ENCODE measurements around the gene TM9SF4. TPM values are rescaled to one million over a fixed set of nuclear protein-coding genes. Genes with fewer than 3 reads are reported as not detected.
A peak's percentile ranks its signal among the peaks of the same experiment; 100 is the strongest.

Gene TM9SF4
- total RNA-seq, 1 donor from 2014 or later, result 76.8 TPM

GRCh38 chr20:32205110-32205842 is 95.8 kb downstream of the TM9SF4 start:
- peaks cover 3% of the 10 kb centered on the region for H3K36me3 Mint-ChIP-seq (ENCODE audit: low read depth)
- H3K9me3 Mint-ChIP-seq, result no peaks in the 10 kb centered on the region
- no peaks in the 10 kb centered on the region for H3K27me3 Mint-ChIP-seq (ENCODE audit: low read depth)
- peak overlapping the region; percentile 29 for H3K27ac Mint-ChIP-seq (ENCODE audit: unreplicated experiment)
- no peak for TF ChIP-seq CTCF (conservative IDR thresholded peaks at IDR 0.05)
- peak overlapping the region; percentile 99 for H3K4me3 Mint-ChIP-seq
- no peak for DNase-seq (ENCODE audit: low read depth, low spot score)
- H3K4me1 Mint-ChIP-seq, result peaks cover 67% of the 10 kb centered on the region

GRCh38 chr20:32205843-32206759 is 96.6 kb downstream of the TM9SF4 start:
- Mint-ChIP-seq H3K36me3 (ENCODE audit: low read depth) (peaks cover 3% of the 10 kb centered on the region), H3K27me3 (ENCODE audit: low read depth) (no peaks in the 10 kb centered on the region), H3K4me1 (peaks cover 73% of the 10 kb centered on the region), H3K27ac (ENCODE audit: unreplicated experiment) (peak overlapping the region; percentile 98), H3K4me3 (peak overlapping the region; percentile 99), H3K9me3 (no peaks in the 10 kb centered on the region)
- TF ChIP-seq CTCF (conservative IDR thresholded peaks at IDR 0.05), result no peak
- DNase-seq (ENCODE audit: low read depth, low spot score), result no peak

- Mint-ChIP-seq H3K27me3 (ENCODE audit: low read depth) (no peaks in the 10 kb centered on the region), H3K9me3 (no peaks in the 10 kb centered on the region), H3K4me1 (peaks cover 77% of the 10 kb centered on the region), H3K36me3 (ENCODE audit: low read depth) (peaks cover 2% of the 10 kb centered on the region), H3K4me3 (peak overlapping the region; percentile 99), H3K27ac (ENCODE audit: unreplicated experiment) (peak overlapping the region; percentile 98)
- TF ChIP-seq CTCF (conservative IDR thresholded peaks at IDR 0.05), result no peak
- DNase-seq (ENCODE audit: low read depth, low spot score), result peak; percentile 25
Observed at GRCh38 chr20:32206760-32207625, 97.5 kb downstream of the TM9SF4 start.

GRCh38 chr20:32207626-32208498 is 98.3 kb downstream of the TM9SF4 start, which contains the start of the genes PLAGL2 and POFUT1:
Gene PLAGL2 (minus strand): TSS chr20:32207743. CDS start chr20:32202178, 5,565 bp downstream.
Gene POFUT1 (plus strand): TSS chr20:32207880. CDS start chr20:32207942, 62 bp downstream.
- Mint-ChIP-seq H3K4me3 (peak within 1 kb of the TSS; percentile 99), H3K27ac (ENCODE audit: unreplicated experiment) (peak within 1 kb of the TSS; percentile 98), H3K36me3 (ENCODE audit: low read depth) (no peaks in the 10 kb centered on the region), H3K4me1 (peaks cover 74% of the 10 kb centered on the region), H3K27me3 (ENCODE audit: low read depth) (no peaks in the 10 kb centered on the region), H3K9me3 (no peaks in the 10 kb centered on the region)
- peak; percentile 91 for DNase-seq (ENCODE audit: low read depth, low spot score)
- TF ChIP-seq CTCF (conservative IDR thresholded peaks at IDR 0.05), result peak; percentile 44
